ENCODE data around the gene SNED1.

- TF ChIP-seq CTCF (IDR thresholded peaks at IDR 0.05; ENCODE audit: insufficient read depth, low read length) (no peak), POLR2AphosphoS5 (IDR thresholded peaks at IDR 0.05; ENCODE audit: low read depth) (no peak)
Measured at GRCh38 chr2:241082341-241083090, 84.1 kb downstream of the SNED1 start.
